ENCODE results near the gene TNKS2.
"Not testable (repeated sequence)": the region's sequence is repeated elsewhere in the genome, so short reads cannot be mapped to it uniquely, and the experiment has no call there.

The TNKS2 gene

DNA sequence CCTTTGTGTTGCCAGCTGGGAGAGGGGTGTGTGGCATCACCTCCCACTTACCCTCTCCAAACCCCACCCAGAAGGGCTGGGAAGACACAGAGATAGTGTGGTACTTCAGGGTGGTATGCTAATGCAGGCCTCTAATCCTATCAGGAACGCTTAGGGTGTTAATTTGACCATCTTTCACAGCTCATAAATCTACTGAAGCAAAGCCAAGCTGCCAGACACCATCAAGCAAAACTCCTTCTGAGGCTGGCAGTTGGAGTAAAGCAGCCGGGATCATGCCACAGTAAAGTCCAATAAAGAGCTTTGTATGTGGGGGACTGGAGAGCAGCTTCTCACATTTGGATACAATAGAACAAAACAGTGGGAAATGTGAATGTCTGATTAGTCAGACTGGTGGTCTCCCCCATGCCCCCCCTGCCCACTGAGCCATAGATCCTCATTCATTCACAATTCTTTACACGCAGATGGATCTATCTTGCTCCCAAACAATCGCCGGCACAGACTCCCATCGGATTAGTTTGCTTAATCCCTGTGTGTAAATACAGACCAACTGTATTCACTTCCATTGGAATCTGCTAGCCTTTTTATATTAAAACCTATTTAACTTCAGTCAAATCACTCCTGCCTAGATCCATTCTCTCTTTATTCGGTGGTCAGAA, 81.4 kb downstream of the TNKS2 start:
- no peak for DNase-seq

DNA sequence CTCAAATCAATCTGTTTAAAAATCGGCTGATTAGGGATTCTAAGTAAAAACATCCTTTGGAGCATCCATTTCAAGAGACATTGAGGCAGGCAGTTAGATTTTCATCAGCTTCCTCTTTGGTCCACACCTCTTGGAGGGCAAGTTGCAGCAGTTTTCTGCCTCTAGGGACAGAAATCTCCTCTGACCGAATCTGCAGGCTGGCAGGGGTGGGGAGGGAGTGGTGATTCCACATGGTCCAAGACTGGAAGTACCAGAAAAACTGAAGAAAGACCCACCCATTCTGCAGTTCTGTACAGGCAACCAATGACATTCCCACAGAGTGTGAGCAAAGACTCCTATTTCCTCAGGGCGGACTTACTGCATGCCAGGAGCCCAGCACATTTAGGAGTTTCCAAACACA, 82.1 kb downstream of the TNKS2 start:
- no peak for DNase-seq

DNA sequence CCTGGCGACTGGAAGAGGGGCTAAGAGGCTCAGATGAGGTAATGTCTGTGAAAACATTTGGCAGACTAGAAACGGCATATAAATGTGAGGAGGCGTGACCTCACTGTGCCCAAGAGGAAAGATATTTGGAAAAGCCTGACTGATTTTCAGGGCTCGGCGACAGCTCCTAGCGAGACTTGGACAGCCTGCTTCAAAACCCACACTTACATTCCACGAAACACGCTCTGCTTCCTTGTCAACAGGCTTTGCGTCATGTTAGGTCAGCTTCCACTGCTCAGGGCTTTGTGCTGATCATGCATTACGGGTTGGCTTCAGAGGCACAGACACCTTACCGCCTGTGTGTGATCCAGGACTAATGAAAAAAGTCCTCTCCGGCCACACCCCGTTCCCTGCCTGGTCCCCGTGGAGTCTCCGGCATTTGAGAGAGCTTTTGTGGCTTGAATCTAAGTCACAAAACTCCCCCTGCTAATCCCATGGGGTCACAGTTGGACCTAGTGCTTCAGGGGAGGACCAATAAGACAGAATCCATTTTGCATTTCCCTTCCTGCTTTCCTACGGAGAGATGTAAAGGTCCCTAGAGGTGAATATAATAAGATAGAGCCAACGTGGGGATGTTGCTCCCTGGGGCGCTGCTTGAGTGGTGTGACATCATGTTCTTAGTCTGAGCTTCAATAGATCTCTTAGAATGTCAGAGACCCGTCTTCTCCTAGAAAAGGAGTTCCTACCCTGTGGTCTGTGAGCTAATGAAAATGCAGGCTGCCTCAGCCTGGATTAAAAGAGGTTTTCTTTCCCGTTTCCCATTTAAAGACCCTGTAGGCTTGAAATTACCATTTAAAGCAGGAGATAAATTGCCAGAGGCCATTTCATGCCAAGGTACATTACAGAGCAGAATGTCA, 85.6 kb downstream of the TNKS2 start:
- DNase-seq = no peak

GRCh38 chr10:91884536-91884935, 86.3 kb downstream of the TNKS2 start:
- DNase-seq = no peak

- no peak for DNase-seq
These were observed 87.3 kb downstream of the TNKS2 start for GRCh38 chr10:91885362-91886079.

DNA sequence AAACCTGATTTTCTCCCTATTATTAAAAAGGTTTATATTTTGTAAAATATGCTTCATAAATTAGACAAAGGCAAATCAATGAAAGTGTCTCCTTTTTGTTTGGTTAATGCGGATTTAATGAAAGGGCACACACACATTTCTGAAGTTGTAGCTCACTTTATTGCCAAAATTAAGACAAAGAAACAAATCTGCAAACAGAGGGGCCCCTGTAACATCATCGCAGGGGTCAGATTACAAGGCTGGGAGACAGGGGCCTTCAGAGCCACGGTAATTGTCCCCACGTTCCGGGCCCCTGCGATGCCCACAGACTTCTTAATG, 88.7 kb downstream of the TNKS2 start:
- DNase-seq = peak in 1 of 2 experiments; percentile 36

GRCh38 chr10:91887272-91888076, 89.2 kb downstream of the TNKS2 start:
- no peak for DNase-seq

DNA sequence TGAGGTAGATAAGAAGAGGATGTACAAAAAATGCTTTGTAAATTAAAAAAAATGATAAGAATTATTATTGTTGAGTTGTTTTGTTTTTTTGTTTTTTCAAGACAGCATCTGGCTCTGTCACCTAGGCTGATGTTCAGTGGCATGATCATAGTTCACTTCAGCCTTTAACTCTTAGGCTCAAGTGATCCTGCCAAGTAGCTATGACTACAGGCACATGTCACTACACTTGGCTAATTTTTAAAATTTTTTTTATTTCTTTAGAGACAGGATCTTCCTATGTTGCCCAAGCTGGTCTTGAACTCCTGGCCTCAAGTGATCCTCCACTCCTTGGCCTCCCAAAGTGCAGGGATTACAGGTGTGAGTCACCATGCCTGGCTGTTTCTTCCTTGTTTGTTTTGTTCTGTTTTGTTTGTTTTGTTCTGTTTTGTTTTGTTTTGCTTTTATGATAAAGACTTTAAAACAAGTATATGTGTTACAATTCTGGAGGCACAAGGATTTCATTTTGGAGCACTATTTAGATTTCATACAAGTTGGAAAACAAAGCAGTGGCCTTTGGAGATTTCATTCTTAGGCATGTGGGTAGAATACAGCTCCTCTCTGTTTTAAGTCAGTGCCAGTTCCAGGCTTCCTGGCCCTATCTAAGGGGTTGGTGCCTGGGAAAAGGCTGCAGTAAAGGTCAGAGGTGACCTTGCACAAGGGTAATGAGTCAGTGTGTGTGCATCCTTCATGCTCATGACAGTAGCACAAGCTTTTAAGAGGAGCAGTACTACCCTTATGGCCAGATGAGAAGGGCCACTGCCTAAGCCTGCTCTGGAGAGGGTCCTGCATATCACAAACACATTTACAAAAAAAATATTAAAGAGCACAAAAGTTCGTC, 93.1 kb downstream of the TNKS2 start:
- no peak for DNase-seq

GRCh38 chr10:91893051-91893450, 94.8 kb downstream of the TNKS2 start:
- DNase-seq = no peak

DNA sequence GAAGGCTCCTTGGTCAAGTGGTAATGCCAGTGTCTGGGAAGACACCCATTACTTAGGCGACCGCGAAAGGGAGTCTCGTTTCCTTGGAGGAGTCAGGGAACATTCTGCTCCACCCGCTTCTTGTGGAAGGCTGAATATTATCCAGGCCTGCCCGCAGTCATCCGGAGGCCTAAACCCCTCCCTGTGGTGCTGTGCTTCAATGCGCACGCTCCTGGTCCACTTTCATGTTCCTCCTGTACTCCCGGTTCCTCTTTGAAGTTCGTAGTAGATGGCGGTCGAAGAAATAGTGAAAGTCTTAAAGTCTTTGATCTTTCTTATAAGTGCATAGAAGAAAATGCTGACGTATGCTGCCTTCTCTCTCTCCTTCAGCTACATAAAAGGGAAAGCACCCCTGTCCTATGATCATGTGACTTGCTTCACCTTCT, 96.0 kb downstream of the TNKS2 start:
- DNase-seq = not testable (repeated sequence)

GRCh38 chr10:91896212-91896756, 98.1 kb downstream of the TNKS2 start:
- no peak for DNase-seq

GRCh38 chr10:91897421-91897820, 99.2 kb downstream of the TNKS2 start:
- no peak for DNase-seq

- DNase-seq = peak; percentile 98 to 99
These were observed 103.8 kb downstream of the TNKS2 start for GRCh38 chr10:91901784-91902677.

DNA sequence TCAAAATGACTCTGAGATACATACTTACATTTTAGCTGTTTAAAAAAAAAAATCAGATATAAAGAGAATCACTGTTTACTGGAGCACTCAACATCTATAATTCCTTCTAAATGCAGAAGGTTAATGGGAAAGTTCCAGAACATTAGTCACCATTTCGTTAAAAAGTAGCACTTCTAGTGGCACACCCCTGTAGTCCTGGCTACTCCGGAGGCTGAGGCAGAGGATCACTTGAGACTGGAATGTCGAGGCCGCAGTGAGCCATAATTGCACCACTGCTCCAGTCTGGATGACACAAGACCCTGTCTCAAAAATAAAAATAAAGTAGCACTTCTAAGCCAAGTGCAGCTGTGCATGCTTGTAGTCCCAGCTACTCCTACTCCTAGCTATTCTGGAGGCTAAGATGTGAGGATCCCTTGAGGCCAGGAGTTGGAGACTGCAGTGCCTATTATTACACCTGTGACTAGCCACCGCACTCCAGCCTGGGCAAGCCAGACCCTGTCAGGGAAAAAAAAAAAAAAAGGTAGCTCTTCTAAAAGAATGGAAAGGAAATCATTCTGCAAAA, 108.9 kb downstream of the TNKS2 start:
- DNase-seq = no peak

- DNase-seq = peak in 1 of 2 experiments; percentile 77
These were observed 109.7 kb downstream of the TNKS2 start for GRCh38 chr10:91907914-91908336.

DNA sequence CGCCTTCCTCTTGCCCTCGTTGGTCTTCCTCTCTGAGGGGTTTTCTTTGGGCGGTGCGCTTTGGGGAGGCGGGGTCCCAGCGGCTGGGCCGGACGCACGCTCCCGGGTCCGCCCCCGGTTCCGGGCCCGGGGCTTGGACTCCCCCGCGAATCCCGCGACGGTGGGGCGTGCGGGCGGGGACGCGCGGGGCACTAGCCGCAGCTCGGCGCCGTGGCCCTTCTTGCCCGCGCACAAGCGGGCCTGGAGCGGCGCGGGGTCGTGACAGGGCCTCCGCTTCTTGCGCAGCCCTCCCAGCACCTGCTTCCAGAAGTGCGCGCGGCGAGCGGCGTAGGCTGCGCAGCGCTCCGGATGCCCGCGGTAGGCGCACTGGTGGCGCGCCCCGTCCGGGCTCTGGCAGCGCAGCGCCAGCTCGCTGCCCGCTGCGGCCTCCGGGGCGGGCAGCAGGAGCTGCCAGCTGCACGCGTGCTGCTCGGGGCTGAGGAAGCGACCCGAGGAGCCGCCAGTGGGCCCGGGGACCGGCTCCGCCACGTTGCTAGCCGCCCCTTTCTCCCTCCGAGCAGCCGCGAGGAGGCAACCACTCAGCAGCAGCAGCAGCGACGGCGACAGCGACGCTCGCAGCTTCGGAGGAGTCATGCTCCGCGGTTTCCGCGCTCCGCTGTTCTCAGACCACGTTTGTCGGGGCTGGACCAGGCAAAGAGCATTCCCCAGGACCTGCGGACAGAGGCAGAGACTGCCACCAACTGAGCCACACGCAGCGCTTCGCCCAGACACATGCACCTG, 110.3 kb downstream of the TNKS2 start:
- peak; percentile 89 to 93 for DNase-seq

DNA sequence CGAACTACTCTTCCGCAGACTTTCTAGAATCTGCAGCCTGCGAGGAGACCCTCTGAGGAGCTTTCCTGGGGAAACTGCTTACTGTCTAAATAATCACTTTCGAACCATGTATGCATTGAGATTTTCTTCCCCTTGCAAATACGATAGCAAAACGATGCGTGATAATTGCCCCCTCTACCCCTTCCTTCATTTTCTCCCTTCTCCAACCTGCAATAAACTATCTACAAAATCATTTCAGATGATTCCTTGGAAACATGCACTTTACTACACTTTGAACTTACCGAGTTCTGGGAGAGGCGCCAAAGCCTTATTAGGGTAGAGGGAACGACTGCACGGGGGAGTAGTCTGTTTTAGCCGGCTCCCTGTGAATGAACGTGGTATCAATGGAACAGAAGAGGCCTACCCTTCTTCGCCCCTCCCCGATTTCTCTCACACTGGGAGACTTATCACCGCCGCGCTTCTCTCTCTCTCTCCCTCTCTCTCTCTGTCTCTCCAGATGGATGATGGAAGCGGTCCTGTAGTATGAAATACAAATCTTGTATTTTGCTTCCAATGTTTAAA, 111.0 kb downstream of the TNKS2 start, which contains the start of gene FGFBP3:
TSS of gene FGFBP3 (minus strand) at position 370 of the 561 bp plus-strand sequence. CDS start 517 bp downstream, outside the sequence.
- peak; percentile 95 to 96 for DNase-seq

DNA sequence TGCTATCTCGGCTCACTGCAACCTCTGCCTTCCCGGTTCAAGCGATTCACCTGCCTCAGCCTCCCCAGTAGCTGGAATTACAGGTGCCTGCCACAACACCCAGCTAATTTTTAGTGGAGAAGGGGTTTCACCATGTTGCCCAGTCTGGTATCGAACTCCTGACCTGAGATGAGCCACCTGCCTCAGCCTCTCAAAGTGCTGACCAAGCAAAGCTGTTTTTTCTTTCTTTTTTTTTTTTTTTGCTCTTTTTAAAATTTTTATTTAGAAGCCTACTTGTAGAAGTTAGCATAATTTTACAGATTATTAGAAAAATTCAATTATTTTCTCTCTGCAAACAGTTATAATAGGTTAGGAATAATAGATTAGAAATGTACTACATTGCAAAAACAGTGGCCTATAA, 112.2 kb downstream of the TNKS2 start:
- no peak for DNase-seq

Measured in Kasumi-1 (cell line).